GM18873 (cell line): ENCODE measurements around the gene HAO2.

ENCODE experiments used
- ATAC-seq: cut with Tn5 transposase; IDR thresholded peaks from one replicate; pipeline ENCODE4 v1.9.1; 2021; ENCODE audit warnings: mild to moderate bottlenecking, moderate library complexity, moderate number of reproducible peaks; ENCODE audit not compliant: unreplicated experiment, low FRiP score

Gene HAO2

GRCh38 chr1:119428991-119429390 lies 60.4 kb downstream of the HAO2 start:
- ATAC-seq = no peak

- no peak for ATAC-seq
Observed at GRCh38 chr1:119429687-119430086, 61.1 kb downstream of the HAO2 start.

- ATAC-seq = no peak
Observed at GRCh38 chr1:119430486-119430885, 61.9 kb downstream of the HAO2 start.

GRCh38 chr1:119431836-119432235 lies 63.3 kb downstream of the HAO2 start:
- no peak for ATAC-seq

GRCh38 chr1:119435052-119435451 lies 66.5 kb downstream of the HAO2 start:
- ATAC-seq = no peak

GRCh38 chr1:119438761-119439160 lies 70.2 kb downstream of the HAO2 start:
- ATAC-seq = no peak

- no peak for ATAC-seq
Observed at GRCh38 chr1:119440721-119441307, 72.2 kb downstream of the HAO2 start.

GRCh38 chr1:119442756-119443155 lies 74.2 kb downstream of the HAO2 start:
- no peak for ATAC-seq
